ENCODE measurements around the gene FBXL13. TPM values are rescaled to one million over a fixed set of nuclear protein-coding genes. Genes with fewer than 3 reads are reported as not detected.
A peak's percentile ranks its signal among the peaks of the same experiment; 100 is the strongest.

FBXL13 gene
- total RNA-seq, 1 donor = 2.2 TPM

GRCh38 chr7:102819151-102819550, 255.4 kb downstream of the FBXL13 start:
- H3K4me3 ChIP-seq (ENCODE audit: insufficient read depth, low read length) = no peak overlapping the region
- no peak overlapping the region for H3K4me2 ChIP-seq (ENCODE audit: insufficient read depth, low read length)
- H3K36me3 ChIP-seq (ENCODE audit: insufficient read depth, low read length) = no peaks in the 10 kb centered on the region
- no peak overlapping the region for H2AFZ ChIP-seq (ENCODE audit: low read length)
- H3K79me2 ChIP-seq (ENCODE audit: insufficient read depth, low read length) = no peaks in the 10 kb centered on the region
- H3K9me3 ChIP-seq (ENCODE audit: low read depth, low read length) = no peaks in the 10 kb centered on the region
- H3K27me3 ChIP-seq (ENCODE audit: insufficient read depth, low read length) = no peaks in the 10 kb centered on the region
- no peaks in the 10 kb centered on the region for H4K20me1 ChIP-seq (ENCODE audit: insufficient read depth, low read length)
- H3K4me1 ChIP-seq (ENCODE audit: insufficient read depth, low read length) = peaks cover 2% of the 10 kb centered on the region
- no peak for DNase-seq (ENCODE audit: insufficient read length, low spot score, missing footprints)
- no peak overlapping the region for H3K27ac ChIP-seq (ENCODE audit: low read depth, low read length)
- no peak for TF ChIP-seq CTCF (IDR thresholded peaks at IDR 0.05; ENCODE audit: extremely low read depth, low read depth, low read length)

- DNase-seq (ENCODE audit: insufficient read length, low spot score, missing footprints) = no peak
- H3K27ac ChIP-seq (ENCODE audit: low read depth, low read length) = no peak overlapping the region
- H3K4me2 ChIP-seq (ENCODE audit: insufficient read depth, low read length) = no peak overlapping the region
- no peaks in the 10 kb centered on the region for H3K9me3 ChIP-seq (ENCODE audit: low read depth, low read length)
- no peaks in the 10 kb centered on the region for H3K79me2 ChIP-seq (ENCODE audit: insufficient read depth, low read length)
- peaks cover 6% of the 10 kb centered on the region for H3K4me1 ChIP-seq (ENCODE audit: insufficient read depth, low read length)
- H3K4me3 ChIP-seq (ENCODE audit: insufficient read depth, low read length) = no peak overlapping the region
- no peak for TF ChIP-seq CTCF (IDR thresholded peaks at IDR 0.05; ENCODE audit: extremely low read depth, low read depth, low read length)
- no peaks in the 10 kb centered on the region for H3K36me3 ChIP-seq (ENCODE audit: insufficient read depth, low read length)
- H2AFZ ChIP-seq (ENCODE audit: low read length) = no peak overlapping the region
- no peaks in the 10 kb centered on the region for H4K20me1 ChIP-seq (ENCODE audit: insufficient read depth, low read length)
- no peaks in the 10 kb centered on the region for H3K27me3 ChIP-seq (ENCODE audit: insufficient read depth, low read length)
Measured at GRCh38 chr7:102817616-102818573, 256.7 kb downstream of the FBXL13 start.

- no peaks in the 10 kb centered on the region for H3K27me3 ChIP-seq (ENCODE audit: insufficient read depth, low read length)
- H3K4me3 ChIP-seq (ENCODE audit: insufficient read depth, low read length) = no peak overlapping the region
- no peak overlapping the region for H2AFZ ChIP-seq (ENCODE audit: low read length)
- no peaks in the 10 kb centered on the region for H4K20me1 ChIP-seq (ENCODE audit: insufficient read depth, low read length)
- DNase-seq (ENCODE audit: insufficient read length, low spot score, missing footprints) = peak; percentile 36
- no peaks in the 10 kb centered on the region for H3K9me3 ChIP-seq (ENCODE audit: low read depth, low read length)
- H3K4me1 ChIP-seq (ENCODE audit: insufficient read depth, low read length) = peaks cover 6% of the 10 kb centered on the region
- TF ChIP-seq CTCF (IDR thresholded peaks at IDR 0.05; ENCODE audit: extremely low read depth, low read depth, low read length) = no peak
- H3K36me3 ChIP-seq (ENCODE audit: insufficient read depth, low read length) = no peaks in the 10 kb centered on the region
- H3K79me2 ChIP-seq (ENCODE audit: insufficient read depth, low read length) = no peaks in the 10 kb centered on the region
- H3K4me2 ChIP-seq (ENCODE audit: insufficient read depth, low read length) = peak overlapping the region; percentile 13
- H3K27ac ChIP-seq (ENCODE audit: low read depth, low read length) = no peak overlapping the region
Measured at GRCh38 chr7:102814025-102814471, 260.5 kb downstream of the FBXL13 start.

Data from osteoblast (primary cell).